Neural crest cell (in vitro differentiated cells): ENCODE results near the gene PRKCE. TPM values are rescaled to one million over a fixed set of nuclear protein-coding genes. Genes with fewer than 3 reads are reported as not detected.

Experiments
- DNase-seq: peaks from one replicate; pipeline ENCODE4 v3.0.0; 2021; ENCODE audit warnings: low read depth, mixed read lengths, low spot score
- H3K27ac Mint-ChIP-seq: one replicate; pipeline ENCODE4 v1.8.0; 2021; ENCODE audit warnings: mild to moderate bottlenecking, mixed read lengths; ENCODE audit not compliant: unreplicated experiment
- H3K27me3 Mint-ChIP-seq: 2 replicates; pipeline ENCODE4 v1.8.0; 2021; ENCODE audit warnings: low read depth, mild to moderate bottlenecking, mixed read lengths
- H3K36me3 Mint-ChIP-seq: 2 replicates; pipeline ENCODE4 v1.8.0; 2021; ENCODE audit warnings: low read depth, mild to moderate bottlenecking, mixed read lengths
- H3K4me1 Mint-ChIP-seq: 2 replicates; pipeline ENCODE4 v1.8.0; 2021; ENCODE audit warnings: mixed read lengths
- H3K4me3 Mint-ChIP-seq: one replicate; pipeline ENCODE4 v1.8.0; 2021; ENCODE audit warnings: mild to moderate bottlenecking, mixed read lengths
- H3K9me3 Mint-ChIP-seq: 2 replicates; pipeline ENCODE4 v1.8.0; 2021; ENCODE audit warnings: mixed read lengths
- total RNA-seq: library from RNA; stranded (reverse); gene quantifications from 2 replicates; pipeline ENCODE4 v1.2.1, GENCODE V29; 2021
- TF ChIP-seq, protein P1 (sequence below): fragments of 200-600 bp; sonication (generic); conservative IDR thresholded peaks from 2 replicates; pipeline ENCODE4 v1.5.0; 2021; ENCODE audit warnings: antibody characterized with exemption, mild to moderate bottlenecking

The PRKCE gene
- total RNA-seq, 1 donor from 2014 or later: 15.6 TPM

- Mint-ChIP-seq H3K9me3 (no peaks in the 10 kb centered on the region), H3K27ac (no peak overlapping the region), H3K4me1 (peaks cover 22% of the 10 kb centered on the region), H3K27me3 (no peaks in the 10 kb centered on the region), H3K36me3 (no peaks in the 10 kb centered on the region), H3K4me3 (no peak overlapping the region)
- TF ChIP-seq, protein P1, sequence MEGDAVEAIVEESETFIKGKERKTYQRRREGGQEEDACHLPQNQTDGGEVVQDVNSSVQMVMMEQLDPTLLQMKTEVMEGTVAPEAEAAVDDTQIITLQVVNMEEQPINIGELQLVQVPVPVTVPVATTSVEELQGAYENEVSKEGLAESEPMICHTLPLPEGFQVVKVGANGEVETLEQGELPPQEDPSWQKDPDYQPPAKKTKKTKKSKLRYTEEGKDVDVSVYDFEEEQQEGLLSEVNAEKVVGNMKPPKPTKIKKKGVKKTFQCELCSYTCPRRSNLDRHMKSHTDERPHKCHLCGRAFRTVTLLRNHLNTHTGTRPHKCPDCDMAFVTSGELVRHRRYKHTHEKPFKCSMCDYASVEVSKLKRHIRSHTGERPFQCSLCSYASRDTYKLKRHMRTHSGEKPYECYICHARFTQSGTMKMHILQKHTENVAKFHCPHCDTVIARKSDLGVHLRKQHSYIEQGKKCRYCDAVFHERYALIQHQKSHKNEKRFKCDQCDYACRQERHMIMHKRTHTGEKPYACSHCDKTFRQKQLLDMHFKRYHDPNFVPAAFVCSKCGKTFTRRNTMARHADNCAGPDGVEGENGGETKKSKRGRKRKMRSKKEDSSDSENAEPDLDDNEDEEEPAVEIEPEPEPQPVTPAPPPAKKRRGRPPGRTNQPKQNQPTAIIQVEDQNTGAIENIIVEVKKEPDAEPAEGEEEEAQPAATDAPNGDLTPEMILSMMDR: no peak
- DNase-seq: no peak
These were observed 257.7 kb downstream of the PRKCE start for GRCh38 chr2:45909171-45909565.

GRCh38 chr2:45909677-45910191 lies 258.3 kb downstream of the PRKCE start:
- no peak for DNase-seq
- Mint-ChIP-seq H3K9me3 (no peaks in the 10 kb centered on the region), H3K27ac (no peak overlapping the region), H3K4me1 (peaks cover 22% of the 10 kb centered on the region), H3K4me3 (no peak overlapping the region), H3K27me3 (no peaks in the 10 kb centered on the region), H3K36me3 (no peaks in the 10 kb centered on the region)
- TF ChIP-seq, protein P1: no peak

DNA sequence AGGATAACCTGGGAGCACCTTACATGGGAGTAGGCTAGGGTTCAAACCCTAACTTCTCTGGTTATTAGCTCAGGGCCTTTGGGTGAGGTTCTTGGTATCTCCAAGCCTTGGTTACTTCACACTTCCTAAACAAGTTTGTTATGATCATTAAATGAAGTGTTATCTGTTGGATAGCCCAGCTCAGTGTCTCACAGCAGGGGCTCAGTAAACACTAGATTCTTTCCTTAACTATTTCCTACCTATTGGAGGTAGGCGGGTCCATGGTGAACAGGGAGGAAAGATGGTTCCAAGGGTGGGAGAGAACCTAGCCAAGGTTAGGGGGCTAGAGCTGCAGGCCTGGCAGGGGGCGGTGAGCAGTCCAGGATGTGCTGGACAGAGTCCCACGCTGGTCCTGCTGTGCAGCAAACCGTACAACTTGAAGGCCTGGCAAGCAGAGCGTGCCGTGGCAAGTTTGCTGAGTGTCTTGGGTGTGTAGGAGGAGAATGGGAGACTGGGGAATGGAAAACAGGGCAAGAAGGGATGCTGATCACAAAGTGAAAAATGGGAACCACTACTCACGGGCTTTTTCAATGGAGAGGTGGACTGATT lies 259.1 kb downstream of the PRKCE start:
- H3K27me3 Mint-ChIP-seq: no peaks in the 10 kb centered on the region
- no peaks in the 10 kb centered on the region for H3K9me3 Mint-ChIP-seq
- no peaks in the 10 kb centered on the region for H3K36me3 Mint-ChIP-seq
- H3K4me1 Mint-ChIP-seq: peaks cover 22% of the 10 kb centered on the region
- DNase-seq: no peak
- no peak overlapping the region for H3K4me3 Mint-ChIP-seq
- TF ChIP-seq, protein P1: no peak
- no peak overlapping the region for H3K27ac Mint-ChIP-seq

DNA sequence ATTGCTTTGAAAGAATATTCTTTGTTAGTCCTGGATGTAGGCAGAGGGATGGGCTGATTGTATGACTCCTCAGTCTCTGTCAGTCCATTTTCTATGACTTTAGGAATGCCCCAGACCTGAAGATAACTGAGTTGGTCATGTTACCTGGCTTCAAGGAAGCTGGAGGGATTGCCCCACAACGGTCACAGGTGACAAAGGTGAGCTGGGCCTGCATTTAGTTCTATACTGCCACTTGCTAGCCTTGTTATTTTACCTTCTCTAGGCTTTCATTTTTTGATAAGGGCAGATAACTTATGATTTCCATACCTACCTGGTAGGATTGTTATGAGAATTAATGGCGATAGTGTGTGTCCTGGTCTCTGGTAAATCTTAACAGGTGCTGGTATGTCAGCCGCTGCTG lies 260.1 kb downstream of the PRKCE start:
- no peaks in the 10 kb centered on the region for H3K27me3 Mint-ChIP-seq
- TF ChIP-seq, protein P1: no peak
- H3K4me3 Mint-ChIP-seq: no peak overlapping the region
- no peak for DNase-seq
- no peak overlapping the region for H3K27ac Mint-ChIP-seq
- H3K9me3 Mint-ChIP-seq: no peaks in the 10 kb centered on the region
- peaks cover 22% of the 10 kb centered on the region for H3K4me1 Mint-ChIP-seq
- no peaks in the 10 kb centered on the region for H3K36me3 Mint-ChIP-seq

GRCh38 chr2:45912109-45912508 lies 260.6 kb downstream of the PRKCE start:
- no peaks in the 10 kb centered on the region for H3K27me3 Mint-ChIP-seq

More at GRCh38 chr2:45912109-45912508, 260.6 kb downstream of the PRKCE start:
- Mint-ChIP-seq H3K4me1 (peaks cover 18% of the 10 kb centered on the region), H3K9me3 (no peaks in the 10 kb centered on the region), H3K4me3 (no peak overlapping the region), H3K27ac (no peak overlapping the region), H3K36me3 (peaks cover 2% of the 10 kb centered on the region)
- no peak for DNase-seq
- TF ChIP-seq, protein P1: no peak
